ELR (cell line): ENCODE results near the gene CNOT8.
"Not testable (repeated sequence)": the region's sequence is repeated elsewhere in the genome, so short reads cannot be mapped to it uniquely, and the experiment has no call there.

Source experiments
- DNase-seq: peaks from one replicate; pipeline ENCODE4 v3.0.0-alpha.2; 2015; ENCODE audit warnings: low read depth

The CNOT8 gene

DNA sequence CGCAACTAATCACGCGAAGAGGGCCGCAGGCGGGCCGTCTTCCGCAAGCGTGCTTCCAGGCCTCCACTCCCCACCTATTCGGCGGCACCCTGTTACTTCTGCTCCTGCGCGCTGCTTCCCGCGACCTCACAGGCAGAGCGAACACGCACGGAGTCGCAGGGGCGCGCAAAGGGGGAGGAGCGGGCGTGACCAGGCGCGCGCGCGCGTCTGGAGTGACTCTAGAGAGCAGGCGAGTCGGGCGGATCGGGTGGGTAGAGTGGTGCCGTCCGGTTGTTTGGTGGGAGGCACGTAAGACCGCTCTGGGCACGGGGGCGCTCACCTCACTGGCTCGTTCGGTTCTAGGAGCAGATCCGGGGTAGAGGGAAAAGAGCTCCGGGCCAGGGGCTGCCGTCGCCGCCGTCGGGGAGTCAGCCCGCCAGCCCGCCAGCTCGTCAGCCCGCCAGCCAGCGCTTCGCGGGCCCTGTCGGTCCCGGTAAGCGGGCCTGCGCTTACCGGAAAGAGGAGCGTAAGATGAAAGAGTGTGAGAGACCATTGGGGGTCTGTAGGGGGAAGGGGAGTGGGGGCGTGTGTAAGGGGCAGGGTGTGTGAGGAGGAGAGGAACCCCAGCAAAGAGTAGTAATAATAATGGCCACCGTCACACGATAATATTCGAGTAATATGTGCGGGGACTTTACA is at the start of gene CNOT8:
Gene CNOT8 (plus strand): TSS at position 331 of the 675 bp plus-strand sequence. CDS start 4,652 bp downstream, outside the sequence.
- DNase-seq = peak; percentile 98

DNA sequence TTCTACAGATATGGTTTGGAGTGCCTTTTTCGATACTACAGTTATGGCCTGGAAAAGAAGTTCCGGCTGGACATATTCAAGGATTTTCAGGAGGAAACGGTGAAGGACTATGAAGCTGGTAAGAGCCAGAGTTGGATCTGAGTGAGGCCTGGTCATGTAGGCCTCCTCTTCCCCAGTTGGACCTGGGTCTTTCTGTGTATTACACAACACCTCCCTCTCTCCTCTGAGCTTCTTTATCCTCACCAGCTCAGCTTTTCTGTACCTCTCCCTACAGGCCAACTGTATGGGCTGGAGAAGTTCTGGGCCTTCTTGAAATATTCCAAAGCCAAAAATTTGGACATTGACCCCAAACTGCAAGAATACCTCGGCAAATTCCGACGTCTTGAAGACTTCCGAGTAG is 47.2 kb upstream of the CNOT8 start:
- no peak for DNase-seq

DNA sequence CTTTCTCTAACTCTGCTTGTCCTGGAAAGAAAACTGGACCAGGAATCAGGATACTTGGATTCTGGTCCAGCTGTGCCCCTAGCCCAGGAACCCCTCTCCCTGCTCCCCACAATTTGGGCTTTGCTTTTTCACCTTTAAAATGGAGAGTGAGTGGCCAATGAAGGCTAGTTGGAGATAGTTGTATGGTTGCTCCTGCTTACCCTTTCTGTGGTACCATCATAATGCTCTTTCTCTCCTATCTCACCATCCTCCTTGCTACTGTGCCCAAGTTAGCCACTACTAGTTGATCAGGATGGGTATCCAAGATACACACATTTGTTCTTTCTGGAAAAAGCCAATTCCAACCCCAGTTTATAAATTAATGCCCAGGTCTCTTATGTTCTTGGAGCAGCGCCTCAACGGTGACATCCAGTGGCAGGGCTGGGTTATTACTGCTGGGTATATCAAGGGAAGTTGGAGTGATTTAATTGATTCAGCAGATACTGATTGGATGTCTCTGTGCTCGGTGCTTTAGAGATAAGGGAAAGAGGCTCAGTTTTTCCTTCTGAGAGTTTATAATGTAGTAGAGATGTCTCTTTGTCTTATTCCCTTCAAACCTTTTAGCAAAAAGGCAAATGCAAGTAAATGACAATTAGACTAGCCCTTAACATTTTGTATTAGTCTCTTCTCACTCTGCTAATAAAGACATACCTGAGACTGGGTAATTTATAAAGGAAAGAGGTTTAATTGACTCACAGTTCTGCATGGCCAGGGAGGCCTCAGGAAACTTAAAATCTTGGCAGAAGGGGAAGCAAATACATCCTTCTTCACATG is 46.6 kb upstream of the CNOT8 start:
- DNase-seq = peak; percentile 71

DNA sequence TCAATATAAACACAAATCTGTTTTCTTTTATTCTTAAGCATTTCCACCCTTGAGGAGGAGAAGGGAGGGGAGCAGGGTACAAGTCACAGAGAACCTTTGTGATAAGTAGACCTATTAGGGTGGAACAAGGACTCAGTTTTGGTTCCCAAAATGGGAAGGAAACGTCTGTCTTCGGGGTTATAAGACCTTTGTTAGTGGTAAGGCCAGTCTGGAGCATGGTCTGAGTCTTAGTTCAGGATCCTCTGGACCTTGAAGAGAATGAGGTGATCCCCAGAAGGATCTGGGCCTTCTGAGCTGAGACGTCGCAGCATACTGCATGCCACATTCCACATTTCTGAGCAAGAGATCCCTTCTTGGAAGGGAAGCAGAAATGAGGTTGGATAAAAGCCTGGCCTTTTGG is 45.3 kb upstream of the CNOT8 start:
- DNase-seq = no peak

DNA sequence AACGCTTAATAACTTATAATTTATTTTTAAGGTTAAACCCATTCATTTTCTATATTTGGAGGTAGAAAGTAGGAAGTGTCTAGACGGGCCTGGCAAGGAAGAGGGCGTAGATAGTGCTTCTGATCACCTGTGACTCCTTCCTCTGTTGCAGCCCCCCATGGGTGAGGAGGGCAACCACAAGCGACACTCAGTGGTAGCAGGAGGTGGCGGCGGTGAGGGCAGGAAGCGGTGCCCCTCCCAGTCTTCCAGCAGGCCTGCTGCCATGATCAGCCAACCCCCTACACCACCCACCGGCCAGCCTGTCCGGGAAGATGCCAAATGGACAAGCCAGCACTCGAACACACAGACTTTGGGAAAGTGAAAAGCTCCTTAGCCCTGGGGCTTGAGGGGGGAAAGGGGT is 44.7 kb upstream of the CNOT8 start:
- DNase-seq = no peak

DNA sequence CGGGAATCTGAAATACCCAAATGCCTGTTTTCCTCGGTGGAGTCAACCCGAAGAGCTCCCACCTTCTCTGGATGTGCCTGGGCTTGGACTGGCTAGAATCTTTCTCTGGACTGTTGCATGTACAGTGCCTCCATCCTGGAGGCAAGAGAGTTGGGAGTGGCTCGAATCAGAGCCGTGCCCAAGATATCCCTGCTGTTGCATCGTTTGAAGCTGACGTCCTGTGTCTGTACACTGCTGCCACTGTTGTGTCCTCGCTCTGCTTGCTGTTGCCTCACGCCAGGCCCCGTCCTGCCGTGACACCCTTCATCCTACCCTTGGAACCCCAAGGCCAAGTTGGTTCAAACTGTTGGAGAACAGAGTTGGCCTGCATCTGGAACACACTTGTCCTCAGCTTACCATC is 43.4 kb upstream of the CNOT8 start:
- DNase-seq = no peak

DNA sequence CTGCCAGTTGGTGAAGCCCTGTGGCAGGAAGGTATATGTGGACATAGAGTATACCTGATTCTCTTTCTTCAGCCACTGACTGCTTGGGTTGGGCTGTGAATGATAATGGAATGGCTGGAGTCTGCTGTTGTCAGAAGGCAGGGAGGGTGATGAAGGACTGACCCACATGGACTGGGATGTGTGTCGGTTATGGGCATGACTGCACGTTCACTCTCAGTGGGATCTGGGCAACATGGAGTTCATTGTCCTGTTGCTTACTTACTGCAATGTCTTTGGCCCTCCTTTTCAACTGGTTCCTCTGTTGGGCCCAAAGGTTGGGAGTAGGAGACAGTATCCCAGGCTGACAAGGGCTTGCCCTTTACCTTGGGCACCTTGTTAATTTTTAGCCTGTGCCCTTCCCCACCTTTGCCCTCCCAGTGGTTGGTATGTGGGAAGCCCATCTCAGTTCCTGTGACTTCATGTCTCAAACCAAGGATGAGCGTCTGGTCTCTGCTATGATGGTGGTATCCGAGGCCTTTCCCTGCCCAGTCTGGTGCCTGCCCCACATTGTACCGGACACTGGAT is 42.7 kb upstream of the CNOT8 start:
- no peak for DNase-seq

DNA sequence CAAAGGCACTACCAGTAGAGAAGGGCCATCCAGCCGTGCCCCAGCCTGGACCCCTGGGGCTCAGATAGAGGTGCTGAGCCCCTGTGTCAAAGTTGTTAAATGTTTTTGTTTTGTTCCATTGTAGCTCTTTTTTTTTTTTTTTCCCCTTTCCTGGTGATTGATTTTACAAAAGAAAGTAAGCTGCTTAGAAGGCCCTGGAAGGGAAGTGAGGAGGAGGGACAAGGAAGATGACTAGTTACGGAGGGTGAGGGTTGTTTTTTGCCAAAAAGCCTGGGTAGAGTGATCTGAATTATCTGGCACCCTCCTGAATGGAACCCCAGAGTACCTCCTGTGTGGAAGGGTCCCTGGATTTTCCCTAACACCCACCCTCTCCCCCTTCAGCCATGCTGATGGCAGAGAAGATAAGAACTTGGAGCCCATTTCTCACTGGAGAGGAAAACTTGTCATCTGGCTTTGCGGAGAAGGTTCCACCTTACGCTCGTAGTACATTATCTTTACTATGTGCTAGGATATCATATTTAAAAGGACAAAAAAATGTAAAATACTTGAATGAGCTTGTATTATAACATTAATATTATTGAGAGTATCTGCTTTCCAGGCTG is 41.4 kb upstream of the CNOT8 start:
- no peak for DNase-seq

DNA sequence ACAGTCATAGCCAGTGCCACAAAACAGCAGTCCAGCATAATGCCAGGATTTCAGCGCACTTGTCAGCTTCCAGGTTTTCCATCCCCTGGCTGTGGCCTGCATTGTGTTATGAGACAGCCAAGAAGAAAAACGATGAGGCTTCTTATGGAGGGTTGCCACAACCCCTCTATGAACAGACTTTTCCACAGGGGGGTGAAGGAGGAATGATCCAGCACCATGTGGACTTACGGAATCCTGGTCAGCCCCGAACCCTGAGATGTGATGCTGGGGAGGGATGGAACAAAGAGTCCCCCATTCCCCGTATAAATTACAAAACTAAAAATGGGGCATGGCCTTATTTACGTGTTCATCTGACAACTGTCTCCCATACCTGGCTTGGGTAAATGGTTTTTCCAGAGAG is 40.6 kb upstream of the CNOT8 start:
- DNase-seq = no peak

DNA sequence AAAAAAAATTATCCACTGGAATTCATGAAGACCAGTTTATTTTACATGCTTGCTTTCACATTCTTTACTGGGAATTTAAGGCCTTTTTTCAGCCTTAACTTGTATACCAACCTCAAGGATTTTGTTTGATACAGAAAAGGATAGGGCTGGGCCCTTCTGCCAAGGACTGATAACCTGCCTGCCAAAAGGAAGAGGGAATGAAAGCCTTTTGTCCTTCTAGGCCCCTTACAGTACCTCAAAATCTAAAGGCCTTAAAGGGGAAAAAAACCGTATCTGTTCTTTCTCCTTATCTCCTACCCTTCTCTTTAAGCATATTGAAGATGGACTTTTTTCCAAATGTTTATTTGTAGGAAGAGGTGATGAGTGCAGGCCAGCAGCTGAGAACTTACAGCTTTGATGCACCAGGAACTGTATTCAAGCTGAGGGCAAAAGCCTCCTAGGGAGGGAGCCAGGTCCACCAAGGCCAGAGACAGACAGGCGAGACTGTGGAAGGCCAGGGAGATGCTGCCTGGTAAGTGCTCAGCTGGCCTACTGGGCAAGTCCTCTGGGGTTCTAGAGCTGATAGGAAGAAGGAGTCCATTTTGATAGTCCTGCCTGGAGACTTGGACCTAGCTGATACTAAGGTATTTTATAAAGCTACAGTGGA is 39.8 kb upstream of the CNOT8 start:
- DNase-seq = no peak

DNA sequence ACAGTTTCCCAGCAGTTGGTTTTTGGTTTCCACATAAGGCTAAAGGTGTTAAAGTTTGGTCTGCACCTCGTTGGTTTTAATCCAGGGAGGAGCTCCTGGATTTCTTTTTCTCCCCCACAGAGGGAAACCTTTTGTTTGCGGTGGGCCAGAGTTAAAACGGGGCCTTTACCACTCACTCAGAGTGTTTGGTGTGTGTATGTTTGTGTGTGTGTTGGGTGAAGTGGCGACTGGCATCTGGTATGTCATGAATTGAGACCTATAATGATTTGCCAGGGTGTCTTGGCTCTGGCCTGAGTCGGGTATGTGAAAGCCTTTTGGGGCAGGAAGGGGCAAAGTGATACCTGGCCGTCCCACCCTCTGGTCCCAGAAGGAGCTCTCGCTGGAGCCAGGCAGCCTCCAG is 38.9 kb upstream of the CNOT8 start:
- no peak for DNase-seq

DNA sequence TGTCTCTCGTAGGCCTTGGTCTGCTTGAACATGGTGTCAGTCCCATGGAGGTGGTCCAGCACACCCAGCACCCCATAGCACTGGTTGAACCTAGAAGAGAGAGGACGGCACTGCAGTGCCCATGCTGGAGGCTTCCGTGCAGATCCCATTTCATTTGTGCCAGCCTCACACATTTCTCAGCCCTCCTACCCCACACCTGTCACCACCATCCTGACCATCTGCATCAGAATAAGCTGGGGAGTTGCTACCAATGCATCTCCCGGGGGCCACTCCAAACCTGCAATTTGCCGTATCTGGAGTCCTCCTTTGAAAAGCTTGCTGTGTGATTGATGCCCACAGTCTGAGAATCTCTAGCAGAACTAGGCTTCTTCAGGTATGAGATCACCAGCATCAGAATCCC is 38.0 kb upstream of the CNOT8 start:
- no peak for DNase-seq

DNA sequence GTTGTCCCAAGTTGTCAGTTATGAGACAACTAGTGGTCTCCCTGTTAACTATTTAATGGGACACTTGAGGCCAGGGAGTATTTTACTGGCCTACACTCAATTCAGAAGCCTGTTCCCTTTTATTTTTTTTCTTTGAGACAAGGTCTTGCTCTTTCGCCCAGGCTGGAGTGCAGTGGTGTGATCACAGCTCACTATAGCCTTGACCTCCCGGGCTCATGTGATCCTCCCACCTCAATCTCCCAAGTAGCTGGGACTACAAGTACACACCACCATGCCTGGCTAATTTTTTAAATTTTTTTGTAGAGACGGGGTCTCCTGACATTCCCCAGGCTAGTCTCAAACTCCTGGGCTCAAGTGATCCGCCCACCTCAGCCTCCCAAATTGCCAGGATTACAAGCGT is 35.5 kb upstream of the CNOT8 start:
- not testable (repeated sequence) for DNase-seq

DNA sequence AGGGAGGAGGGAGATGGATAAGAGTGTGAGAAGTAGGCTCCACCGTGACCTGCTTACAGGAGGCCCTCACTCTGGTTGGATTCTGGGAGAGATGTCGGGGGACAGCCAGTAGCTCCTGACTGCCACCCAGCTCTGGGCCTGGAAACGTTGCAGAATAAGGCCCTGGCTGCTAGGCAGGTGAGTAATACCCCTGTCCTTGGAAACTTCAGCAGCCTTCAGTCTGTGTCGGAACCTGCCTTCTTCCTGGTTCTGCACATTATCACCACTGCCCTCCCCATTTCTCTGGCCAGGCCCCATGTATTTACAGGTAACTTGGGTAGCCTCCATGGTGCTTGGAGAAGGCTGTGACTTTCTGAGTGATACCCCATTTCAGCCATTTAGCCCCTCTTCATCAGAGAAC is 34.8 kb upstream of the CNOT8 start:
- DNase-seq = no peak

DNA sequence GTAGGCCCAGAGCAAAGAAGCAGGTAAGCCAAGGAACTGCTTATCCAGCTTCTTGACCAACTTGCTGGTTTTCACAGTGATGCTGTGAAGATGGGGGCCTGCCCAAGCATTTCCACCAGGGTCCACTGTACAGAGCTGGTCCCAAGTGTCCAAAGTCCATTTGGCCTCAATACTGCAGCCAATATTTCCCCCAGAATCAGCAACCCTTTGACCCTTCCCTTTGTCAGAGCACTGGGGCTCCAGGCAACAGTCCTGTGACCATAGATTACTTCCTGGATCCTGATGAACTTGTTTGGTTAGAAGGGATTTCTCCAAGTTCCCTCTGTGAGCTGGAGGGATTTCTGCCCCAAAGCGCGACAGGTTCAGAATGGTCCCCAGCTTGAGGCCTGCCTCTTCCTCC is 34.4 kb upstream of the CNOT8 start:
- DNase-seq = no peak

DNA sequence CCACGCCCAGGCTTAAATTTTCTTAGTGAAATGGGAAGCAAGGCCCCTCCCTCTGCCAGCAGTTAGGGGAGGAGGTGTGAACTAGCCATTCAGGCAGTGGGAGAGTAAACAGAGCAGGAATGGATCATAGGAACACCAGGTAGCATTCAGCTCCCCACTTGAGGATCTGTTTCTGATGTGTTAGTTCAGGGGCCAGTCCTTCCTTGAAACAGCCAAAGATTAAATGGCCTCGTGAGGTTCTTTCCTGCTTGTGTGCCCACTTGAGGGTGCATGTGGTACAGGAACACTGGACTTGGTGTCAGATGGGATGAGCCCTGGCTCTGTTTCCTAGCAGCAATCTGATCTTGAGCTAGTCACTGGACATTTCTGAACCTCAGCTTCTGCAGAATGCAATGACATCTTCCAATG is 29.2 kb upstream of the CNOT8 start:
- DNase-seq = no peak

DNA sequence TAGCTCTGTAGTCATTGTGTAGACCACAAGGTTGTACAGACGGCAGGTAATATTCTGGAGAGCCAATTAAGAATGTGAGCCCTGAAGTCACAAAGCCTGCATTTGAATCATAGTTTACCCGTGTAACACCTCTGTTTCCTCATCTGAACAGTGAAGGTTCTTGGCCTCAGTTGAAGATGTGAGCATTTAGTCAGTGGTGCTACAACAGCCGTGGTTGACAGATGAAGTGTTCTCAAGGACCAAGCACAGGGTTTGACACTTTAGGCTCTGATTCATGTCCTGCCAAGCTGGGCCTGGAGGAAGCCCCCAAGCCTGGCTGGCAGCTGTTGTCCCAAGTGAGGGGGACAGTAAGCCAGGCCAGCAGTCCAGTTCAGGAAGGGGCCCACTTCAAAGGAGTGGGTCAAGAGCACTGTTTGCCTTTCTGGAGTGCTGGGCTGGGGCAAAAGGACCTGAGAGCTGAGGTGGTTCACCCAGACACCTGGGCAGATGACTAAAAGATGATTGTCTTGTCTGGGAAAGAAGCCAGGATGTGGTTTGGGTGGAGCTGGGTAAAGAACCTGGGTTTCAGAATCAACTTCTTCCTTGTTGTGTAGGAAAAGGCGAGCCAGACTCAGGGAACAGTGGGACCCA is 28.7 kb upstream of the CNOT8 start:
- peak; percentile 61 for DNase-seq

DNA sequence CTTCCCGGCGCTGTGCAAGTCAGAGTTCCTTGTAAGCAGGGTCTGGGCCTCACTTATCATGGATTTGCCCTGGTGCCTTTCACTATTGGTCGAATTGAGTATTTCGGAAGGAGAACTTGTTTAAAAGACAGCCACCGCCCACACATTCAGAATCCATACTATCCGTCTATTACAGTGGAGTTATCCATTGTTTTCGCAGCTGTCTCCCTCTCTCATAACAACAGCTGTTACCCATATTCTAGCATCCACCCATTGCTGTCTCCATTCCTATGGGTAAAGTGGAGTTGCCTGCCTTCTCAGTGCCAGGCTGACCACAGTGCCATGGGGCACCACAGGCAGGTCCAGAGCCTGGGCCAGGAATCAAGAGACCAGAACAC is 28.2 kb upstream of the CNOT8 start:
- no peak for DNase-seq

DNA sequence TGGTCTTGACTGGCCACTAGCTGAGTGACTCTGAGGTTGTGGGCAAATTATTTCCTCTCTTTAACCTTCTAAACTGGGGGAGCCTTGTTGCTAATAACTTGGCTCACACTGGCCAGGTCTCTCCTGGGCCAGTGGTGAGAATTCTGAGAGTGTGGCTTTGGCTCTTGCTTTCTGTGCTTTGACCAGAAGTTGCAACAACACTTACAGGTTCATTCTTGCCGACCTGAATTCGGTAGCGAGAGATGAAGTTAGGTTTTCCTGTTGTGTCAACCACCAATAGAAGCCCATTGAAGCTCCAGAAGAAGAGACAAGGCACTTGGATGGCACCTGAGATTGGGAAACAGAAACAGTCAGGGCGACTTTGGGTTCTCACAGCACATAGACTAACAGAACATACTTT is 27.8 kb upstream of the CNOT8 start:
- no peak for DNase-seq

DNA sequence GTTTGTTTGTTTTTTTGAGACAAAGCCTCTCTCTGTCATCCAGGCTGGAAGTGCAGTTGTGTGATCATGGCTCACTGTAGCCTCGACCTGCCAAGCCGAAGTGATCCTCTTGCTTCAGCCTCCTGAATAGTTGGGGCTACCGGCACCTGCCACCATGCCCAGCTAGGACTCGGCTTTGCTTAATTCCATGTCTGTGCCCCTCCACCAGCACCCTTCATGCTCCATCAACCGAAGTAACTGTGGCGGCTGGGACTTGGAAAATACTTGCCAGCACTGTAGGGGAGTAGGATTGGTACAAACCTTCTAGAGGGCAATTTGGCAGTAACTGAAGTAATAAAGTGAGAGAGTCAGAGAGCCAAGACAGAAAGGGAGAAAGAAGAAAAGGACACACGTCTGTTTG is 27.0 kb upstream of the CNOT8 start:
- no peak for DNase-seq

DNA sequence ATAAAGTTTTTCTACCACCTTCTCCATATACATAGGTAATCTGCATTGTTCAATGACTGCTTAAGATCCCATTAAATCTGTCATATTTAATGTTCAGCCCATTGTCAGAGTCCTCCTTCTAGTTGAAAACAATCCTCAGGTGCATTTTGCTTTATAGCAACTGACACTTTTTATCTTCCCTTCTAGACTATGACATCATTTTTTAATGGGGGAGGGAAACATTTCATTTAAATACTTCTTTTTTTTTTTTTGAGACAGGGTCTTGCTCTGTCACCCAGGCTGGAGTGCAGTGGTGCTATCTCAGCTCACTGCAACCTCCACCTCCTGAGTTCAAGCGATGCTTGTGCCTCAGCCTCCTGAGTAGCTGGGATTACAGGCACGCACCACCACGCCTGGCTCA is 25.6 kb upstream of the CNOT8 start:
- DNase-seq = not testable (repeated sequence)

DNA sequence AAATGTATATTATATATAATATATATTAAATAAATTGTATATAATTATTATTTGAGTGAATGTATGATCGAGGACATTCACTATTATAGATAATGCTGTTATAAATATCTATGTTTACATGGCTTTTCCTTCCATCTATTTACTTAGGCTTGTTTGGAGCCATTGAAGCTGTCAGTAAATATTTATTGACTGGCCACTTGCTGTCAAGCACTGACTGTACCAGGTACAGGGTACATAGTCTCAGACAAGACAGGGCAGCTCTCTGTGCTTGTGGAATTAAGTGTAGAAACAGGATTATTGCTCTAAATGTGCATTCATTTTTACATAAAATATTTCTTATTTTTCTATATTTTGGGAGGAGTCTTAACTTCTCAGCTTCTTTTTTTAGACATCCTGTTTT is 24.4 kb upstream of the CNOT8 start:
- no peak for DNase-seq
